HG03066 (cell line): ENCODE results near the gene GRIP2.

Experiments used
- ATAC-seq: cut with Tn5 transposase; IDR thresholded peaks from one replicate; pipeline ENCODE4 v1.9.1; 2021; ENCODE audit warnings: low read depth; ENCODE audit not compliant: unreplicated experiment

Gene GRIP2

DNA sequence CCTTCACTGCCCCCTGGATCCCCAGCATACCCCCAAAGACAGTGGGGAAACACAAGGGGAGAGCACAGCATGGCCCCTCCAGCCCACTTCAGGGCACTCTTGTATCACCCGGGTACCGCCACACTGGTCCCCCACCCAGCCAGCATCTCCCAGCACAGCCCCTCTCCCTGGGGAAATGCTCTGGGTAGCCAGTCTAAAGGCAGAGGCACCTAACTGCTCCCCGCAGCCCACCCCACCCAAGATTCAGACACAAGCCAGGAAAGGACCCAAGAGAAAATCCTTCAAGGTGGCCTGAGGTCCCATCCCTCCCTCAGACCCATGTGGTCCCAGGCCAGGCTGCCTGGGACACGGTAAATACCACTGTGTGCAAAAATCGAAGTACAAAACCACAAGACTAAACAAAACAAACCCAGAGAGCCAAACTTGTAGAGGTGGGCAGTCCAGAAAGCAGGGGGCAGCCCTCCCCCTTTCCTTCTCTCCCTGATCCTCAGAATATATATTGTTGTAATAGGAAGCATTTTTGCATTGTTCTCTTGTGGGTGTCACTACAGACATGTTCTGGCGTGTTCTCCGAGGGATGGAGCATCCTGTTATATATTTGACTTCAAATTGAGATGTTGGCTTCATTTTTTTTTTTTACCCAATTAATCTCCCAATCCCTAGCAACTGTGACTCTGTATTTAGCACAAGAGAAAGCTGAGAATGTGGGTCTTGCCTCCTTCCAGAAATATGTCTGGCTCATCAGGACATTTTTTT, 51.7 kb downstream of the GRIP2 start:
- no peak for ATAC-seq

GRCh38 chr3:14487821-14488220, 52.3 kb downstream of the GRIP2 start:
- ATAC-seq: no peak

DNA sequence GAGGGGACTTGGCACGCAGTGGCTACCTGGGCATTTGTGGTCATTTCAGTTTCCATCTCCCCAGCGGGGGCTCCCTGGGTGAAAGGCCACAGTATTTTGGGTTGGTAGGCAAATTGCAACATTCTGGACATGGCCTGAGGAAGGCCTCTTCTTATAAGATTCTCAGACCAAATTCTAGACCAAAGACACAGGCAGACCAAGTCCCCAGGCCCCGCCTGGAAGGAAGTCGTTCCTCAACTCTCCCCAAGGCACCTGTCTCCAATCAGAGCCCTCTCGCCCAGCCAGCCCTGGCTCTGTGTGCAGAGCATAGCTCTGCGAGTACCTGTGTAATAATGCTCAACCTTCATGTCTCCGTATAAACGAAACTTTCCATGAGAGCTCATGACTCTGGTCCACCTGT, 53.1 kb downstream of the GRIP2 start:
- no peak for ATAC-seq

GRCh38 chr3:14486460-14486859, 53.7 kb downstream of the GRIP2 start:
- ATAC-seq: no peak

GRCh38 chr3:14485981-14486380, 54.2 kb downstream of the GRIP2 start:
- no peak for ATAC-seq

DNA sequence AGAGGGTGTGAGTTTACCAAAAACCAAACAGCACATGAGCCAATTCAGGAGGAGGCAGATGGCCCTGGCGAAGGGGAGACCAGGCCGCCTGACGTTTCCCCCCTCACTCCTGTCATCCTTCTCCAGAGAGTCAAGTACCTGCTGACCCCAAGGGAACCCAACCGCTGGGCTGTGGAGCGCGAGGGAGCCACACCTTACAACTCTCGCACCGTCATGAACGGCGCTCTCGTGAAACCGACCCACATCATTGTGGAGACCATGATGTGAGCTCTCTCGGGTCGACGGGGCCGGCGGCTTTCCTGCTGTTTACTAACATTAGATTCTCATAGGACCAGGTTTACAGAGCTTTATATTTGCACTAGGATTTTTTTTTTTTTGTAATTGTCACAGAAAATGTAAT, 55.4 kb downstream of the GRIP2 start:
- ATAC-seq: no peak

DNA sequence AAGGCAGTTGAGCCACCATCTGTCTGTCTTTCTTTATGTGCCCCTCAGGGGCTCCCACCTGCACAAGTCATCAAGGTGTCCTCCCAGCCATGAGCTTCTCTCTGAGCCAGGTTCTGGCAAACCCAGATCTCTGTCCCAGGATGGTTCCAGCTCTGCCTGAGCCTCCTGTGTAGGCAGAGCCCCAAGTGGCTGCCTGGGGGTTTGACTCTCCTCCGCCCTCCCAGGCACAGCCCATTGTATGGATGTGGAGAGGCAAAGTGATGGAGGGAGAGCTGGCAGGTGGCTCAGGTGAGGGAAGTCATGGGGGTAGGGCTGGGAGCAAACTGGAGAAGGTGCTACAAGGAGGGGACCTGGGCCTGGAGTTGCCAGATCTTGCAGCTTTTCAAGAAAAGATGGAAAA, 56.9 kb downstream of the GRIP2 start:
- ATAC-seq: no peak

DNA sequence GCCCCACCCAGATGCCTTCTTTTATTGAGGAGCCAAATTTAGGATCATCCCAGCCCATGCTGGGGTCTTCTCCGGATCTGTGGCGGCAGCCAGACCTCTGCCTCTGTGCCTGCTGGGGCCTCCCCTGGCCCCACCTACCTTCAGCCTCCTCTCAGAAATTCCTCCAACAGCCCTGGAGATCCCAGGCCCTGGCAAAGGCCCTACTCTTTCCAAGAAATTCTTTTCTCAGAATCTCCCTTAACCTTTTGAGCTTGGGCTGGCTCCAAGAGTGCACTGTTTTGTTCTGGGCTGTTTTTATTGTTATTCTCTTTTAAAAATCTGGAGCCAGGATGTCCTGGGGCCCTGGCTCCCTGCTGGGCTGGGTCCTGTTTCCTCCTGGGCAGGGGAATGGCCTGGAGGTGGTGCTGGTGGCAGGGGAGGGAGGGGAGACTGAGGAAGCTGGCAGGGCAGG, 57.8 kb downstream of the GRIP2 start:
- ATAC-seq: no peak

GRCh38 chr3:14481646-14482036, 58.5 kb downstream of the GRIP2 start:
- ATAC-seq: no peak

DNA sequence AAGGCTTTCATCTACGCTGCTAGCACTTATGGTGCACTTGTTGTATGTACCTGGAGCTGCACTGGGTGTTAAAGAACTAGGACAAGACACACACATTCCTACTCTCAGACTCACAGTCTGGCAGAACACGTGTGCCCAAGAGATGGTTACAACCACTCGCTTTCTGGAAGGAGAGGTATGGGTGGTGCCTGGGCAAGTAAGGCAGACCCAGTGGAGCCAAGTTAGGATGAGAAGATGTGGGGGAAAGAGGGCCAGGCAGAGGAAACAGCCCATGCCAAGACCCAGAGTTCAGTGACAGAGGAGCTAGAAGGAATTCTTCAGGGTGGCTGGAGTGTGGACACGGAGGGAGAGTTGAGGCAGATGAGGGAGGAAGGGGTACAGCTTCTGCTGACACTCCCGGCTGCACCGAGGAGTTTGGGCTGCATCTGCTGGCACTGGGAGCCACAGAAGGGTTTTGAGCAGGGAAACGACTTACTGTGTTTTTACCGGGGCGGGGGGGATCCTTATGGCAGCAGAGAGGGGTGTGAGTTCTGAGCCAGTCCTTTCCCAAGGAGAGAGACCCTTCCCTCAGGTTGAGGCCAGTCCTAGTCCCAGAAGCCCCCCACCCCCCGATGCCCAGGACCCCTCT, 59.0 kb downstream of the GRIP2 start:
- ATAC-seq: no peak

DNA sequence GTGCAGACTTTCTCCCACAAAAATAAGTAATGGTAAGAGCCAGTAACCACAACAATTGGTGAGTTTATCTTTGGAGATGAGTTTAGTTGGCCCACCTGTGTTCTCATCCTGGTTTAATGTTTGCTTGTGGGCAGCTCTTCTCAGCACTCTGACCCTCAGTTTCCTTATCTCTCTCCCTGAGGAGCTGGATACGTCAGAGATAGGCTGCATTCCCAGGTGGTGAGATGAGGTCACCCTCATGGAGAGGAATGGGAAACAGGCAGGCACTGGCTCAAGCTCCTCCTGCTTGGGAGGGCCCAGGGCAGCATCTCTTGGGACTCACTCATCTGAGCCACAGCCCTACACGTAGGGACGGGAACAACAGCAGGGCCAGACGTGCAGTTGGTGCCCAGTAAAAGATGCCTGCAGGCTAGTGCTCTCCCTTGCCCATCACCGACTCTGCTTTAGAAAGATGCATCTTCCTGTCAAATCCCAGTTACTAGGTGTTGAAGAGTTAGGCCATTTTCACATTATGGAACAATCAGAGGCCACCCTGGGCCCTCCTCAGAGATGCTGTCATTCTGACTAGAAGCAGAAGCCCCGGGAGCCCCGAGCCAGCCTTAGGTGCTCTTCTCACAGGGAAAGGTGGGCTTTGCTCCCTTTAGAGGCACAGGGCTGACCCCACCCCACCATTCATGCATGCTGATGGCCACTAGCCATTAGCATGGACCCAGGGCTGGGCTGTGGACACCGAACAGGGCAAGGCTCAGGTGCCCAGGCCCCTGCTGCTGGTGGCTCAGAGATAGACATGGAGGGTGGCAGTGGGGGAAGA, 59.7 kb downstream of the GRIP2 start:
- ATAC-seq: no peak

DNA sequence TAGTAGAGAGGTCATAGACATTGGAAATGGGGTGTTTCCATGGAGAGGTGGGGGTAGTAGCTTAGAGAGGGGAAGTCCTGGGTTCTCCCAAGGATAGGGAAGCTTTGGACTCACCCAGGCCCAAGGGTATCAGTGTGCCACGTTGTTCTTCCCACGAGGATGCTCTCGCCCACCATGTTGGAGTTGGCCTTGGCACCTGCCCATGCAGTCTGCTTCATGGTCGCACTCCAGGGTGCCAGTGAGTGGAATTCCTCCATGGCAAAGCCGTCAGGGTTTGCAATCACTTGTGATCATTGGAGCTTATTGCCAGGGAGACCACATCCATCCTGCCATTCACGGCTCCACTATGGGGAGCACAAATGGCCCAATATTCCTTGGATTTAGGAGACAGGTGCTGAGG, 60.6 kb downstream of the GRIP2 start:
- no peak for ATAC-seq

GRCh38 chr3:14478956-14479550, 61.1 kb downstream of the GRIP2 start:
- ATAC-seq: no peak

DNA sequence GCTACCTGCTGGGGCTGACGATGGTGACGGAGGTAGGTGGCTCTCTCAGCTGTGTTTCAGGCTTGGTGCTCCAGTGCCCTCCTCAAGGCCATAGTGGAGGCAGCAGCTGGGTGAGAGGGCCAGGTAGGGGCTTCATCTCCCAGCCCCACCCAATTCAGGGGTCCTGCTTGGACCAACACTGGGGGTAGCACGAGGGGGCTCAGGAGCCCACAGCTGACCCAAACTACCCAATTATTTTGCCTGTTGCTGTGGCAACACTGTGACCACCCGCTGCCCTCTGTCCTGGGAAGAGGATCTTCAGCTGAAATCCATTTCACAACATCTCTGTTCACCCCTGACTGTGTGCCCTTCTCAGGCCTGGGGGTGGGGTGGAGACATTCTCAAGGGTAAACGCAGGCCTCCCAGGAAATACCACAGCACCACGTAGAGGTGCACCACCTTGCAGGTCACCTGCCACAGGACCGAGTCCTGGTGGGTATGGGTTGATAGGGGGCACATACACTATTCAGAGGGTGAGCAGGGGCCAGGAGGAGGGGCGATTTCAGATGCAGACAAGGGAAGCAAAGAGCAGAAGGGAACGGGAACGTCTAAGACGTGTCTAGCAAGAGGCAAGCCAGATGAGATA, 62.7 kb downstream of the GRIP2 start:
- ATAC-seq: no peak

DNA sequence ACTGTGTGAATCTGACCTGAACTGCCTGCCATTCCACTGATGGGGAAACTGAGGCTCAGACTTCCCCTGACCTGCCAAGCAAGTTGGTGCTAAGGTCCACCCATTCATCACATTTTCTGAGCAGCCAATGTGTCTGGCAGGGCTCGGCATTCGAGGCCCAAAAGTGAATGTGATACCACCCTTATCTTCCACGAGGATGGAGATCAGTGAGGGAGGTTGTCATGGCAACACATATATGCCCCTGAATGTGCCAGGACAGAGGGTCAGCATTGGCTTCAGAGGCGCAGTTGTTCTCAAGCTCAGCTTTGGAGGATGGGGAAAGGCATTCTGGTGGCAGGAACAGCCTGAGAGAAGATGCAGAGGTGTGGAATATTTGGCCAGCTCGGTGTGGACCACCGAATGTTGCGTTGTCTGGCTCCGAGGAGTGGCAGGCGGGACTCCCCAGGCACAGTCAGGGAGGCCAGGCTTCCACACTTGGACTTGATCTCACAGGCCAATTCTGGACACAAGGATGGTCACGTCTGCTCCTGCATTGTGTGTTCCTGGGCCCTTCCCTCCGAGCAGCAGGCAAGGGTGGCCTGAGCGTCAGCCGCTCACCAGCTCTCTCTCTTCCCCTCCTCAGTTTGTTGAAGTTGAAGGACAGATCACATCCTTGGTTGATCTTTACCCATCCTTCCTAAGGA, 63.4 kb downstream of the GRIP2 start:
- no peak for ATAC-seq

DNA sequence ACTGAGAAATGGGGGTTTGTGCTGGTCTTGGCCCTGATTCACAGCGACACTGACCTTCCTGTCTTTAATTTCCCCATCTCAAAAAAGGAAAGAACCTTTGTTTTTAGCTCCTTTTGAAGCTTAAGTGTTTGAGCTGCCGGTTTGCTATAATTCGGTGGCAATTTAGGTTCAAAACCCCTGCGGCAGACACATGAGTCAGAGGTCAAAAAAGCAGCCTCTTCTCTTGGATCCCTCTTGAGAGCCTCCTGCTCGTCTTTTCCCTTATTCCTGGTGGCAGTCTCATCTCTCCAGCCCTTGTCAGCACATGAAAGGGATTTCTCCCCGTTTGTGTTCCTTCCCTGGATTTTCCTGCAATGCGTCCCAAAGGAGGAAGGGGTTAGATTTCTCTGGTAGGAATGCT, 64.5 kb downstream of the GRIP2 start:
- no peak for ATAC-seq

DNA sequence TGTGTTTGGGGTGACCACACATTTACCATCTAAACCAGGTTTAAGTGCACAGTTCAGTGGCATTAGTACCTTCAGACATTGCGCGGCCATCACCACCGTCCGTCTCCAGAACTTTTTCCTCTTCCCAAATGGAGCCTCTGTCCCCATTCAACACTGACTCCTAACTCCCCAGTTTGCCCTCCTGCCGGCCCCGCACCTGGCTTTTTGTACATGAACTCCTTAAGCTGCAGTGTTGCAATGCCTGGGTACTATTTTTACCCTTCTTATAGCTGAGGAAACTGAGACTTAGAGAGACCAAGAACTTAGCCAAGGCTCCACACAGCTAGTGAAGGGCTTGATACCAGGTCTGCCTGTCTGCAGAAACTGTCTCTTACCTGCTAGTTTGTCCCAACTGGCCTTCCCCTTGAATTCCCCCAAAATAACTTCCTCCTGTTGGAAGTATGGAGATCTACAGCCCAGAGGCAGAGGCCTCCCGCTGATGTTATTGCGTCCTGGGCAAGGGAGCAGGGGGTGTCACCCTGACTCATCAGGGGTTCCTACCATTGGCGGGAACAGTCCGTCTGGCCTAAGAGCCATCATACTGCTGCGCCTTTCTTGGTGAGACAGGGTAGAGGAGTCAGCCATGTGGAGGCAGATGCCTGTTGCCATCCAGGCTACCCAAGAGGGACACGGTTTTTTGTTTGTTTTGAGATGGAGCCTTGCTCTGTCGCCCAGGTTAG, 65.6 kb downstream of the GRIP2 start:
- no peak for ATAC-seq

- ATAC-seq: no peak
Measured at GRCh38 chr3:14473411-14473891, 66.7 kb downstream of the GRIP2 start.
